Measurements from ENCODE around the gene AP2A2. TPM values are rescaled to one million over a fixed set of nuclear protein-coding genes. Genes with fewer than 3 reads are reported as not detected.

Gene AP2A2
- total RNA-seq, 1 donor from 2014 or later, result 91.4 TPM

GRCh38 chr11:1000357-1001278, 74.9 kb downstream of the AP2A2 start:
- no peaks in the 10 kb centered on the region for H3K36me3 ChIP-seq (ENCODE audit: control insufficient read depth, insufficient read depth, low read length)
- H3K4me3 ChIP-seq (ENCODE audit: low read depth, low read length), result no peak overlapping the region
- TF ChIP-seq CTCF (IDR thresholded peaks at IDR 0.05; ENCODE audit: insufficient read depth, low read length, poor library complexity, severe bottlenecking), result no peak
- no peak for DNase-seq (ENCODE audit: low read depth)
- no peaks in the 10 kb centered on the region for H3K27me3 ChIP-seq (ENCODE audit: control insufficient read depth, insufficient read depth, low read length)

- no peak for TF ChIP-seq CTCF (IDR thresholded peaks at IDR 0.05; ENCODE audit: insufficient read depth, low read length, poor library complexity, severe bottlenecking)
- DNase-seq (ENCODE audit: low read depth), result no peak
- H3K27me3 ChIP-seq (ENCODE audit: control insufficient read depth, insufficient read depth, low read length), result no peaks in the 10 kb centered on the region
- H3K36me3 ChIP-seq (ENCODE audit: control insufficient read depth, insufficient read depth, low read length), result no peaks in the 10 kb centered on the region
- H3K4me3 ChIP-seq (ENCODE audit: low read depth, low read length), result no peak overlapping the region
These were observed 76.1 kb downstream of the AP2A2 start for GRCh38 chr11:1001617-1002405.

GRCh38 chr11:1002406-1002984, 76.8 kb downstream of the AP2A2 start:
- no peaks in the 10 kb centered on the region for H3K36me3 ChIP-seq (ENCODE audit: control insufficient read depth, insufficient read depth, low read length)
- no peak for DNase-seq (ENCODE audit: low read depth)
- no peak for TF ChIP-seq CTCF (IDR thresholded peaks at IDR 0.05; ENCODE audit: insufficient read depth, low read length, poor library complexity, severe bottlenecking)
- H3K27me3 ChIP-seq (ENCODE audit: control insufficient read depth, insufficient read depth, low read length), result no peaks in the 10 kb centered on the region
- H3K4me3 ChIP-seq (ENCODE audit: low read depth, low read length), result no peak overlapping the region

- H3K27me3 ChIP-seq (ENCODE audit: control insufficient read depth, insufficient read depth, low read length), result no peaks in the 10 kb centered on the region
- DNase-seq (ENCODE audit: low read depth), result no peak
- no peak overlapping the region for H3K4me3 ChIP-seq (ENCODE audit: low read depth, low read length)
- no peaks in the 10 kb centered on the region for H3K36me3 ChIP-seq (ENCODE audit: control insufficient read depth, insufficient read depth, low read length)
- no peak for TF ChIP-seq CTCF (IDR thresholded peaks at IDR 0.05; ENCODE audit: insufficient read depth, low read length, poor library complexity, severe bottlenecking)
These were observed 77.5 kb downstream of the AP2A2 start for GRCh38 chr11:1003159-1003558.

- Histone ChIP-seq H3K27me3 (ENCODE audit: control insufficient read depth, insufficient read depth, low read length) (no peaks in the 10 kb centered on the region), H3K4me3 (ENCODE audit: low read depth, low read length) (no peak overlapping the region), H3K36me3 (ENCODE audit: control insufficient read depth, insufficient read depth, low read length) (peaks cover 3% of the 10 kb centered on the region)
- no peak for DNase-seq (ENCODE audit: low read depth)
- TF ChIP-seq CTCF (IDR thresholded peaks at IDR 0.05; ENCODE audit: insufficient read depth, low read length, poor library complexity, severe bottlenecking), result no peak
These were observed 80.3 kb downstream of the AP2A2 start for GRCh38 chr11:1005928-1006327.
